DOHH2 (cell line): ENCODE measurements around the gene NEDD4L.

Source experiments
- EZH2phosphoT487 ChIP-seq: fragments of 200-600 bp; sonication (generic); IDR thresholded peaks from 2 replicates; pipeline ENCODE4 v1.6.1; 2017; ENCODE audit warnings: borderline replicate concordance, mild to moderate bottlenecking, antibody characterized with exemption, low read length, moderate library complexity, mixed read lengths
- TF ChIP-seq, protein P1 (sequence below): fragments of 200-600 bp; sonication (generic); IDR thresholded peaks from one replicate; pipeline ENCODE4 v1.5.1; 2014; ENCODE audit warnings: antibody characterized with exemption, mild to moderate bottlenecking, low read depth, low read length; ENCODE audit not compliant: poor library complexity, severe bottlenecking

DNA sequence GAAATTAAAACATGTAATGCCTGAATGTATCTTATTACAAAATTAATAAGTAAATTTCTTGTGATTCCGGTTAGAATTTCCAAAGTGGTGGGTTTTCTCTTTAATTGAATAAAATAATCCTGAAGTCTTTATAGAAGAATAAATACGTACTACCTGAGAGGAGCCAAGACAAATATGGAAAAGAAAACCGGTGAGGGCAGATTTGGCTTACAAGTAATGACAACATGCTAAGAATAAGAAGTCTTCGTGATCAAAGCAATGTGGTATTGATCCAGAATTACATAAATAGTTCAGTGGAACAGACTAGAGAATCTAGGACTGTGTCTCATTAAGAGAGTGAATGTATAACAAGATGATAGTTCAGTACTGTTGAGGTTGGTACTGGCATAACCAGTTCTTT, 167.5 kb downstream of the NEDD4L start:
- TF ChIP-seq, protein P1, sequence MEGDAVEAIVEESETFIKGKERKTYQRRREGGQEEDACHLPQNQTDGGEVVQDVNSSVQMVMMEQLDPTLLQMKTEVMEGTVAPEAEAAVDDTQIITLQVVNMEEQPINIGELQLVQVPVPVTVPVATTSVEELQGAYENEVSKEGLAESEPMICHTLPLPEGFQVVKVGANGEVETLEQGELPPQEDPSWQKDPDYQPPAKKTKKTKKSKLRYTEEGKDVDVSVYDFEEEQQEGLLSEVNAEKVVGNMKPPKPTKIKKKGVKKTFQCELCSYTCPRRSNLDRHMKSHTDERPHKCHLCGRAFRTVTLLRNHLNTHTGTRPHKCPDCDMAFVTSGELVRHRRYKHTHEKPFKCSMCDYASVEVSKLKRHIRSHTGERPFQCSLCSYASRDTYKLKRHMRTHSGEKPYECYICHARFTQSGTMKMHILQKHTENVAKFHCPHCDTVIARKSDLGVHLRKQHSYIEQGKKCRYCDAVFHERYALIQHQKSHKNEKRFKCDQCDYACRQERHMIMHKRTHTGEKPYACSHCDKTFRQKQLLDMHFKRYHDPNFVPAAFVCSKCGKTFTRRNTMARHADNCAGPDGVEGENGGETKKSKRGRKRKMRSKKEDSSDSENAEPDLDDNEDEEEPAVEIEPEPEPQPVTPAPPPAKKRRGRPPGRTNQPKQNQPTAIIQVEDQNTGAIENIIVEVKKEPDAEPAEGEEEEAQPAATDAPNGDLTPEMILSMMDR = no peak
- TF ChIP-seq EZH2phosphoT487 = no peak
